ENCODE results near the gene FBXO28. TPM values are rescaled to one million over a fixed set of nuclear protein-coding genes. Genes with fewer than 3 reads are reported as not detected.

Gene FBXO28
- total RNA-seq, 1 donor from 2014 or later = 39.2 TPM

DNA sequence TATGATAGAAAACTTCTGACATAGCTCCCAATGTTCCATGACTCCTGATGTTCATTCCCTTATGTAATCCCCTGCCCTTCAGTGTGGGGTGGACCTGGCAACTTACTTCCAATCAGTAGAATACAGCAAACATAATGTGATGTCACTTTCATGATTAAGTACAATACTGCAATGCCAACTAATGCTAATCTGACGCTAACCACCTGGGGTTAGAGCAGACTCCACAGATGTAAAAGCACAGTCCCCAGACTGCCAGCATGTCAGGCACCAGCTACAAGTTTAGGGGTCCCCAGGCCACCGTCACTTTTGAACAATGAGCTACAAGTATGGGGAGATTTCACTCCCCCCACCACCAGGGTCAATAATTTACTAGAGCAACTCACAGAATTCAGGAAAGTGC, 32.3 kb upstream of the FBXO28 start:
- TF ChIP-seq, protein P1, sequence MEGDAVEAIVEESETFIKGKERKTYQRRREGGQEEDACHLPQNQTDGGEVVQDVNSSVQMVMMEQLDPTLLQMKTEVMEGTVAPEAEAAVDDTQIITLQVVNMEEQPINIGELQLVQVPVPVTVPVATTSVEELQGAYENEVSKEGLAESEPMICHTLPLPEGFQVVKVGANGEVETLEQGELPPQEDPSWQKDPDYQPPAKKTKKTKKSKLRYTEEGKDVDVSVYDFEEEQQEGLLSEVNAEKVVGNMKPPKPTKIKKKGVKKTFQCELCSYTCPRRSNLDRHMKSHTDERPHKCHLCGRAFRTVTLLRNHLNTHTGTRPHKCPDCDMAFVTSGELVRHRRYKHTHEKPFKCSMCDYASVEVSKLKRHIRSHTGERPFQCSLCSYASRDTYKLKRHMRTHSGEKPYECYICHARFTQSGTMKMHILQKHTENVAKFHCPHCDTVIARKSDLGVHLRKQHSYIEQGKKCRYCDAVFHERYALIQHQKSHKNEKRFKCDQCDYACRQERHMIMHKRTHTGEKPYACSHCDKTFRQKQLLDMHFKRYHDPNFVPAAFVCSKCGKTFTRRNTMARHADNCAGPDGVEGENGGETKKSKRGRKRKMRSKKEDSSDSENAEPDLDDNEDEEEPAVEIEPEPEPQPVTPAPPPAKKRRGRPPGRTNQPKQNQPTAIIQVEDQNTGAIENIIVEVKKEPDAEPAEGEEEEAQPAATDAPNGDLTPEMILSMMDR (IDR thresholded peaks at IDR 0.05; ENCODE audit: insufficient read depth, low read length, poor library complexity, severe bottlenecking) = no peak
- no peak for DNase-seq (ENCODE audit: low read depth)
- H3K4me3 ChIP-seq (ENCODE audit: low read depth, low read length) = no peak overlapping the region

DNA sequence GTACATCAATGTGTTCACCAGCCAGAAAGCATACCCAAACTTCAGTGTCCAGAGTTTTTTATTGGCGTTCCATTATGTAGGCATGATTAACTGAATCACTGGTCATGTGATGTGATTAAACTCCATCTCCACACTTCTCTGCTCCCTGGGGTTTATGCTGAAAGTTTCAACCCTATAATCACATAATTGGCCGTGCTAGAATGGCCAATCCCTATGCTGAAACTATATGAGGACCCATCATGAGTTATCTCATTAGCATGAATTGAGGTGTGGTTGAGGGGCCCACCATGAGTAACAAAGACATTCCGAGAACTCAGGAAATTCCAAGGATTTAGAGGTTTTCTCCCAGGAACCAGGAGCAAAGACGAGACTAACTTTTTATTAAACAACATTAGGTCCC, 31.8 kb upstream of the FBXO28 start:
- H3K27me3 ChIP-seq (ENCODE audit: control insufficient read depth, insufficient read depth, low read length) = no peaks in the 10 kb centered on the region
- H3K36me3 ChIP-seq (ENCODE audit: control insufficient read depth, insufficient read depth, low read length) = no peaks in the 10 kb centered on the region
- DNase-seq (ENCODE audit: low read depth) = peak; percentile 65
- TF ChIP-seq, protein P1 (IDR thresholded peaks at IDR 0.05; ENCODE audit: insufficient read depth, low read length, poor library complexity, severe bottlenecking) = no peak
- H3K4me3 ChIP-seq (ENCODE audit: low read depth, low read length) = no peak overlapping the region

More for the DNA sequence above, 32.3 kb upstream of the FBXO28 start:
- no peaks in the 10 kb centered on the region for H3K36me3 ChIP-seq (ENCODE audit: control insufficient read depth, insufficient read depth, low read length)
- H3K27me3 ChIP-seq (ENCODE audit: control insufficient read depth, insufficient read depth, low read length) = no peaks in the 10 kb centered on the region

DNA sequence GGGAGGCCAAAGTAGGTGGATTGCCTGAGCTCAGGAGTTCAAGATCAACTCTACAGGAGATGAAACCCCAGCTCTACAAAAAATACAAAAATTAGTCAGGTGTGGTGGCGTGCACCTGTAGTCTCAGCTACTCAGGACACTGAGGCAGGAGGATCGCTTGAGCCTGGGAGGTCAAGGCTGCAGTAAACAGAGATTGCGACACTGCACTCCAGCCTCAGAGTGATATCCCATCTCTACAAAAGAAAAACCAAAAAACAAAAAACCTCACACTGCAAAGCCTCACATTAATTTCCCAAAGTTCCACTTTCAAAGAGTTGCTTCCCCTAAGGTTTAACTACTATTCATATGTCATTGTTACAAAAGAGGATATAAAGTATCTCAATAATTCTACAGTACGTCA, 29.0 kb upstream of the FBXO28 start:
- TF ChIP-seq, protein P1 (IDR thresholded peaks at IDR 0.05; ENCODE audit: insufficient read depth, low read length, poor library complexity, severe bottlenecking) = no peak
- no peaks in the 10 kb centered on the region for H3K27me3 ChIP-seq (ENCODE audit: control insufficient read depth, insufficient read depth, low read length)
- H3K36me3 ChIP-seq (ENCODE audit: control insufficient read depth, insufficient read depth, low read length) = no peaks in the 10 kb centered on the region
- no peak overlapping the region for H3K4me3 ChIP-seq (ENCODE audit: low read depth, low read length)
- DNase-seq (ENCODE audit: low read depth) = no peak

DNA sequence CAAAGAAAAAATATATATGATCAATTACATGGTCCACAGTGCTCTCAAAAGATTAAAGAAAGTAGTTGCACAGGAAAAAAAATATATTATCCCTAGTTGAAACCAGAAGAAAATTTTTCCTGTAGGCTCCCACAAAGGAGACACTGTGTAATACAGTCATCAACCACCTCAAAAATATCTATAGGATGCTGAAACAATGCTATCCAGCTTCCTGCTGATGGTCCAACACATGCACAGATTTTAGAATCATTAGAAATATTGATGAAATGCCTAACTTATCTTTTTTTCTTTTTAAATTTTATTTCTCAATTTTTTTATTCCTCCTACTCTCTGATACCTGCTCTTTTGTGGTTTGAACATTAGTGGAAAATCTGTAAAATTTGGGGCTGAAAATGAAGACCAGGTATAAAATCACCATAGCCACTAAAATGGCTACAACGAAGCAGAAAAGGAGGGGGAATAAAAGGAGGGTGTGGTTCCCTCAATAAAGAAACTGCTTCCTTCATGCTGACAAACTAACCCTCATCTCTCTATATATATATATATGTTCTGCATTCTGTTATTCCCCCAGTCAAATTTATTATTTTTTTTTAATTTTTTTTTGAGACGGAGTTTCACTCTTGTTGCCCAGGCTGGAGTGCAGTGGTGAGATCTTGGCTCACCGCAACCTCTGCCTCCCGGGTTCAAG, 28.3 kb upstream of the FBXO28 start:
- DNase-seq (ENCODE audit: low read depth) = no peak
- Histone ChIP-seq H3K27me3 (ENCODE audit: control insufficient read depth, insufficient read depth, low read length) (no peaks in the 10 kb centered on the region), H3K4me3 (ENCODE audit: low read depth, low read length) (no peak overlapping the region), H3K36me3 (ENCODE audit: control insufficient read depth, insufficient read depth, low read length) (no peaks in the 10 kb centered on the region)
- TF ChIP-seq, protein P1 (IDR thresholded peaks at IDR 0.05; ENCODE audit: insufficient read depth, low read length, poor library complexity, severe bottlenecking) = no peak

DNA sequence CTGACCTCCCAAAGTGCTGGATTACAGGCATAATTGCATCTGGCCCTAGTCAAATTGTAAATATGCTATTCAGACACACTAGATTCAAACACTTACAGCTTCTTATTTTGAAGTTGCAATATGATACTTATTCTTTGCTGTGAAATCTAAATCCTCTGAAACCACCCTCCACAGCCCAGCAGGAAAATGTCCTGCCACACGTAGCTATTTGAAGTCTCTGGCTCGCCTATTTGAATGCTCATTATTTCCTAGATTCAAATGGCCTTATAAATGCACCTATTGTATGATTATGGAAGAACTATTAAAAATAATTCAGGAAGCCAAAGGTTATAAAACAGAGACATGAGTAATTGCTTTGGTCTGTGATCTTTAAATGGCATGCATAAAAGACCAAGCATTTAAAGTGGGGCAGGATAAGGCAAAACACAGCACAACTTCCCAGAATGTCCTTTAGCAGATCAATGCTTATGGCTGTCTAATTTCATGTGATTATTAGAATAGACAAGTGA, 26.6 kb upstream of the FBXO28 start:
- DNase-seq (ENCODE audit: low read depth) = no peak
- TF ChIP-seq, protein P1 (IDR thresholded peaks at IDR 0.05; ENCODE audit: insufficient read depth, low read length, poor library complexity, severe bottlenecking) = no peak
- H3K4me3 ChIP-seq (ENCODE audit: low read depth, low read length) = no peak overlapping the region
- H3K36me3 ChIP-seq (ENCODE audit: control insufficient read depth, insufficient read depth, low read length) = no peaks in the 10 kb centered on the region
- no peaks in the 10 kb centered on the region for H3K27me3 ChIP-seq (ENCODE audit: control insufficient read depth, insufficient read depth, low read length)

DNA sequence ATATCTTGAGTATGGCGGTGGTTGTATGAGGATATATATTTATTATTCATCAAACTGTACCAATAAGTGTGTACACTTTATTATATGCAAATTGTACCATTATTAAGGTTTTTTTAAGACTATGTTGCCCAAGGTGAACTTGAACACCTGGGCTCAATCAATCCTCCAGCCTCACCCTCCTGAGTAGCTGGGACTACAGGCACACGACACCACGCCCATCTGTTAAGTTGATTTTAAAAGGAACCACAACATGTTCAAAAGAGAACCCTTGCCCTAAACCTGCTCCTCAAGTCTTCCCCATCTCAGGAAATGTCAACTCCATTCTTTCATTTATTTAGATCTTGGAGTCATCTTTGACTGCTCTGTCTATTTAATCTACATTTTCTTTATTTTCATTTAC, 24.3 kb upstream of the FBXO28 start:
- TF ChIP-seq, protein P1 (IDR thresholded peaks at IDR 0.05; ENCODE audit: insufficient read depth, low read length, poor library complexity, severe bottlenecking) = no peak
- Histone ChIP-seq H3K36me3 (ENCODE audit: control insufficient read depth, insufficient read depth, low read length) (no peaks in the 10 kb centered on the region), H3K27me3 (ENCODE audit: control insufficient read depth, insufficient read depth, low read length) (no peaks in the 10 kb centered on the region), H3K4me3 (ENCODE audit: low read depth, low read length) (no peak overlapping the region)
- no peak for DNase-seq (ENCODE audit: low read depth)
